GM12864 (cell line): ENCODE data around the gene SMCP.

Experiments used
- DNase-seq: peaks from one replicate; pipeline ENCODE4 v3.0.0-alpha.2; 2011; ENCODE audit warnings: low read depth
- H3K4me3 ChIP-seq: 2 replicates; pipeline ENCODE4 v1.5.1; 2011; ENCODE audit warnings: mild to moderate bottlenecking, low read depth, low read length, control low read depth
- TF ChIP-seq, protein P1 (sequence below): IDR thresholded peaks from 2 replicates; pipeline ENCODE4 v1.5.1; 2011; ENCODE audit warnings: low read depth, mild to moderate bottlenecking, moderate library complexity, low read length, control low read depth, inconsistent platforms; ENCODE audit errors: missing control alignments

Gene SMCP

DNA sequence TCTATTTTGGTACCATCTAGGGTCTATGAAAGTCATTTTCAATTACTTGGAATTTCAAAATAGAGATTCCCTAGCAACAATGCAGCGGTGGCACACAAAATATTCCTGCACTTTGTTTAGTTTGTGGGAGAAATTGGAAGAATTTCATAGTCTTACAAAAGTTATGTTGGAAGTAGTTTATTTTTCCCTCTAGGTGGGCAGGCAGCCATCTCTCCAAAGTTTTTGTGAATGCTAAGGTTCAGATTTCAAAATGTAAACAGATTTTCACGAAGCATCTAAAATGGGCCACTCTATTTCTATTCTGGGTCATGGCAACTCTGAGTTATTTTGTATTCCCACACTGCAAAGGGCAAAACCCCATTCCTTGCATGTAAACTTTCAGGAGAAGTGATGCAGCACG is 8.0 kb downstream of the SMCP start:
- no peak for DNase-seq
- no peak overlapping the region for H3K4me3 ChIP-seq
- TF ChIP-seq, protein P1, sequence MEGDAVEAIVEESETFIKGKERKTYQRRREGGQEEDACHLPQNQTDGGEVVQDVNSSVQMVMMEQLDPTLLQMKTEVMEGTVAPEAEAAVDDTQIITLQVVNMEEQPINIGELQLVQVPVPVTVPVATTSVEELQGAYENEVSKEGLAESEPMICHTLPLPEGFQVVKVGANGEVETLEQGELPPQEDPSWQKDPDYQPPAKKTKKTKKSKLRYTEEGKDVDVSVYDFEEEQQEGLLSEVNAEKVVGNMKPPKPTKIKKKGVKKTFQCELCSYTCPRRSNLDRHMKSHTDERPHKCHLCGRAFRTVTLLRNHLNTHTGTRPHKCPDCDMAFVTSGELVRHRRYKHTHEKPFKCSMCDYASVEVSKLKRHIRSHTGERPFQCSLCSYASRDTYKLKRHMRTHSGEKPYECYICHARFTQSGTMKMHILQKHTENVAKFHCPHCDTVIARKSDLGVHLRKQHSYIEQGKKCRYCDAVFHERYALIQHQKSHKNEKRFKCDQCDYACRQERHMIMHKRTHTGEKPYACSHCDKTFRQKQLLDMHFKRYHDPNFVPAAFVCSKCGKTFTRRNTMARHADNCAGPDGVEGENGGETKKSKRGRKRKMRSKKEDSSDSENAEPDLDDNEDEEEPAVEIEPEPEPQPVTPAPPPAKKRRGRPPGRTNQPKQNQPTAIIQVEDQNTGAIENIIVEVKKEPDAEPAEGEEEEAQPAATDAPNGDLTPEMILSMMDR: no peak

DNA sequence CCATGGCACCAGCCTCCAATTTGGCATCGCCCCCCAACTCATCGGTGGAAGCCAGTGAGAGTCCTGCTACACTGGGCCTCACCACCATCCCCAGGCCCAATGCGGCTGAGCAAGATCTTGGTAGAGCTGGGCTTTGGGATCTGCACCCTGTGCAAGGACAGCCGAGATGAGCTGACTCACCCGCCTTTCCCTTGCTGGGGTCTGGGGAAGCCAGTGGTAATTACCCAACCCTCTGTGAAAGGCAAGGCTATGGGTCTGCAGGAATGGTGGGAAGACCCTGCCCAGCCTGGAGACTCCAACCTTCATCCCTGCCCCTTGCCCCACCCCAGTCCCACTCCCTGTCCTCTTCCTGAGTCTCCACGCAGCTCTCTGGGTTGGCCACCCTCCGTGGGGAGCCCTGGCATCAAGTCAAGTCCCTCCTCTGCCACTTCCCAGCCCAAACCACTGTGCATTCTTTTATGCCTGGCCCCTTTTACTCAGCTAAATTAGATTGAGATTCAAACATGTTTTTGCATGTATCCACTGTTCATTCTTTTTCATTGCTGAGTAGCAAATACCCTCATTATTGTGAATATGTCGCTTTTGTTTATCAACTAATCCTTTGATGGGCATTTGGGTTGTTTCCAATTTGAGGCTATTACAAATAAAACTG is 8.8 kb downstream of the SMCP start:
- no peak overlapping the region for H3K4me3 ChIP-seq
- TF ChIP-seq, protein P1: no peak
- DNase-seq: no peak

DNA sequence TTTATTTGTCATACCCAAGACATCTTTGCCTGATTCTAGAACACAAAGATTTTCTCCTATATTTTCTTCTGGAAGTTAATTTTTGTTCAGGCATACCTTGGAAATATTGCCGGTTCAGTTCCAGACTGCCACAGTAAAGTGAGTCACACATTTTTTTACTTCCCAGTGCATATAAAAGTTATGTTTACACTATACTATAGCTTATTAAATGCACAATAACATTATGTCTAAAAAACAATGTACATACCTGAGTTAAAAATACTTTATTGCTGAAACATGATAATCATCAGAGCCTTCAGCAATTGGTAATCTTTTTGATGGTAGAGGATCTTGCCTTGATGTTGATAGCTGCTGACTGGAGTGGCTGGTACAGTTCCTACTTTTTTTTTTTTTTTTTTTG is 10.0 kb downstream of the SMCP start:
- no peak overlapping the region for H3K4me3 ChIP-seq
- DNase-seq: no peak
- TF ChIP-seq, protein P1: no peak

DNA sequence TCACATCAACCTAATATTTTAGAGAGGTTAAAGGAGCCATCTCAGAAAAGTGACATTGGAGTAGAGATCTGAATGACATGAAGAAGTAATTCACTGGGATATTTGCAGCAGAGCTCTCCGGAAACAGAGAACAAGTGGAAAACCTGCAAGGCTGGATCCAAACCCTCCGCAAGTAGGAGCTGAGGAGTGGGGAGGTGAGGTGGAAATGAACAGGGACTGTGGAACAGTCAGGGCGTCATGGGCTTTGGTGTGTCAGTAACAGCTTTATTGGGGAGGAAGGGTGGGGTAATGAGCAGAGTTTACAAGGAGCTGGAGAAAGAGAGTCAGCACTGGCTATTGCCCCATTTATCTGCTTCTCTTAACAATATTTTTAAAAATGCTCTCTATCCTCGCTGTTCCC is 20.9 kb downstream of the SMCP start:
- no peak overlapping the region for H3K4me3 ChIP-seq
- TF ChIP-seq, protein P1: no peak
- DNase-seq: no peak

DNA sequence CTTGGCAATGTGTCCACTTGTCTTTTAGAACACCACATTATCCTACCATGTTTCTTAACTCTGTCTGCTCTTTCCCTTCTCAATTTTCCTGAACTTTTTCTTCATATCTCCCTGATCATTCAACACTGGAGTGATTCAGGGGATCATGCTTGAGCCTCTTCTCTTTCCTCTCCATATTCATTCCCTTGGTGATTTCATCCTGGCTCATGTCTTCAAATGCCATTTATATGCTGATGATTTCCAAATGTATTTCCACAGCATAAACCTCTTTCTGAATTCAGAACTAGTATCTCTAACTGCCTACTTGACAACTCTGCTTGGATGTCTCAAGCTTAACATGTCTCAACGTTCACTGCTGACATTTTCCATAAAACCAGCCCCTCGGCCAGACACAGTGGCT is 21.8 kb downstream of the SMCP start:
- no peak overlapping the region for H3K4me3 ChIP-seq
- TF ChIP-seq, protein P1: no peak
- no peak for DNase-seq

DNA sequence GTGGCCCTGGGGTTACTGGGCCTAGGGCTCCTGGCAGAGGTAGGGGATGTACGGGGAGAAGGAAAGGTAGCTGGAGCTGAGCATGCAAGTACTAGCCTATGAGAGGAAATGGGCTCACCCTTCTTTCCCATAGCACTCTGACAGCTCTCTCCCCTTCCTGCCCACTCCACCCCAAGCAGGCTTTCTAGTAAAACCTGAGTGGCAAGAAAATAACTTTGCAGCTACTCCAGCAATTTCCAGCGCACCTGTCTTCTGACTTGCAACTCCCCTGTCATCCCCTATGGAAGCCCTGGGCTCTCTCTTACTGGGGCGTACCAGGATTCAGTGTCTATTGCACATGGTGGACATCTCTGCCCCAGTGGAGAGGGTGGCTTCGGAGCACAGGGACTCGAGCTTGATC is 23.5 kb downstream of the SMCP start:
- DNase-seq: no peak
- TF ChIP-seq, protein P1: no peak
- no peak overlapping the region for H3K4me3 ChIP-seq

DNA sequence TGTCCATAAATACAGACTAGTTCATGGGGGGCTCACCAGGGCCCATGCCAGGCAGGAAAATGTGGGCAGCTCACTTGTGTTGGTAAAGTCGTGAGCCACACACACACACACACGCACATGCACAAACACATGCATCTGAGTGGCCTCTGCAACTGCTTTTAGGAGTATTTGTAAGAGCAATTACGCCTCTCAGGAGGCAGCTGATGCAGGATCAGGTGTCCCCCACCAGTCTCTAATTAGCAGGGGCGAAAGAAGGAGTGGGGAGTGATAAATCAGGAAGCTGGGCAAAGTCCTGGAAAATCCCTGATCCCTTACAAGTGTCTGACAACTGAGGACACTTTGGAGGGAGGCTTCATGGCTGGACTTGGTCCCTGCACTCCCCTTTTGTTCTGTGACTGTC is 24.5 kb downstream of the SMCP start:
- no peak for DNase-seq
- H3K4me3 ChIP-seq: no peak overlapping the region
- TF ChIP-seq, protein P1: no peak
